Ascending aorta (tissue), 2 donors: ENCODE data around the gene PPP6C. TPM values are rescaled to one million over a fixed set of nuclear protein-coding genes. Genes with fewer than 3 reads are reported as not detected.

Experiments
- DNase-seq, 2 donors: peaks; one replicate each; pipeline ENCODE4 v3.0.0-alpha.2; 2019; ENCODE audit warnings: low spot score in 2 of 2
- H3K27ac ChIP-seq, 2 donors: fragments of 200-600 bp; sonication (generic); one replicate each; pipeline ENCODE4 v1.5.1; 2016 to 2017; ENCODE audit warnings: mild to moderate bottlenecking in 1 of 2
- H3K27me3 ChIP-seq: fragments of 200-600 bp; sonication (generic); one replicate; pipeline ENCODE4 v1.5.1; 2017
- H3K36me3 ChIP-seq, 2 donors: fragments of 200-600 bp; sonication (generic); one replicate each; pipeline ENCODE4 v1.5.1; 2016
- H3K4me1 ChIP-seq, 2 donors: fragments of 200-600 bp; sonication (generic); one replicate each; pipeline ENCODE4 v1.5.1; 2016 to 2017; ENCODE audit warnings: mild to moderate bottlenecking in 1 of 2
- H3K4me3 ChIP-seq, 2 donors: fragments of 200-600 bp; sonication (generic); one replicate each; pipeline ENCODE4 v1.5.1; 2016 to 2017; ENCODE audit warnings: mild to moderate bottlenecking in 1 of 2
- H3K9me3 ChIP-seq, 2 donors: fragments of 200-600 bp; sonication (generic); one replicate each; pipeline ENCODE4 v1.5.1; 2016
- CTCF ChIP-seq, 3 experiments: fragments of 200-600 bp in 2 of 3; fragments of 450-650 bp in 1 of 3; sonication (generic) in 2 of 3; IDR thresholded peaks; one replicate each; pipeline ENCODE4 v1.5.1; 2016 to 2019; ENCODE audit warnings: antibody characterized with exemption in 3 of 3, mild to moderate bottlenecking in 1 of 3, moderate library complexity in 1 of 3
- intact Hi-C: fragments of 100-400 bp; cut with DNase I; formaldehyde crosslinking; loops from one replicate; pipeline ENCODE4 v1.15.1; 2023
- total RNA-seq: library from RNA; depleted of rRNA; stranded (reverse); fragments of >200 nt; gene quantifications from one replicate; pipeline ENCODE4 v1.1.0, GENCODE V29; 2016

The PPP6C gene
- total RNA-seq, 1 donor from 2014 or later: 33.8 TPM

GRCh38 chr9:125150349-125151245, 39.0 kb downstream of the PPP6C start:
- intact Hi-C loops: no loop called here
- no peak for TF ChIP-seq CTCF (IDR thresholded peaks at IDR 0.05)
- no peaks in the 10 kb centered on the region for H3K4me1 ChIP-seq
- H3K27me3 ChIP-seq: no peaks in the 10 kb centered on the region
- no peak overlapping the region for H3K27ac ChIP-seq
- H3K9me3 ChIP-seq: no peaks in the 10 kb centered on the region
- DNase-seq: no peak
- H3K36me3 ChIP-seq: peaks cover 32 to 59% of the 10 kb centered on the region in 2 donors
- H3K4me3 ChIP-seq: no peak overlapping the region

DNA sequence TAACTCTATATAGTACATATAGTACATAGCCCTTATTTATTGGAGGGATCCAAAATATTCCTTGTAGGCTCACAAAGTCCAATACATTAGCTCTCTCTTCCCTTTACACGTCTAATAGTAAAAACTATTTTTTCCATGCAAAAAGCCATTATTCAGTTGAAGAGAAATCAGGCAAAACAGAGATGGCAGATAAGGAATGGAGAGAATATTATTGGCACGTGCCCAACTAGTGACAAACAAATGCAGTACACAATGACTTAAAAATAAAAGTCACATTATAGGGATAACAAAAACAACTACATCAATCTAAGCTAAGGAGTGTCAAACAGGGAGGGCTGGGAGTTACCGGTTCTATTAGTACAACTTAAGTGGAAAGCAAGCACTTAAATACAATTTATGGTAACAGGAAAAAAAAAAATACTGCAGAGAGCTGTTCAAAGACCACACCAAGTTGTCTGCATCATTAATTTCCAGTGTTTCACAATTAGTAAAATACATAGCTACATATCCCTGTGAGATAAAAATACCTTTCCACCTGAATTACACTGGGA, 42.1 kb downstream of the PPP6C start:
- intact Hi-C loops: loop anchor here (10.0 kb wide), 1 partner anchor 283 kb away; the partner anchor contains the start of genes ARPC5L and RPL35
- no peak for TF ChIP-seq CTCF (IDR thresholded peaks at IDR 0.05)
- no peak overlapping the region for H3K4me3 ChIP-seq
- no peak overlapping the region for H3K27ac ChIP-seq
- H3K4me1 ChIP-seq: peaks cover 0 to 5% of the 10 kb centered on the region in 2 donors
- H3K9me3 ChIP-seq: no peaks in the 10 kb centered on the region
- no peaks in the 10 kb centered on the region for H3K27me3 ChIP-seq
- H3K36me3 ChIP-seq: peaks cover 18 to 30% of the 10 kb centered on the region in 2 donors
- DNase-seq: no peak

DNA sequence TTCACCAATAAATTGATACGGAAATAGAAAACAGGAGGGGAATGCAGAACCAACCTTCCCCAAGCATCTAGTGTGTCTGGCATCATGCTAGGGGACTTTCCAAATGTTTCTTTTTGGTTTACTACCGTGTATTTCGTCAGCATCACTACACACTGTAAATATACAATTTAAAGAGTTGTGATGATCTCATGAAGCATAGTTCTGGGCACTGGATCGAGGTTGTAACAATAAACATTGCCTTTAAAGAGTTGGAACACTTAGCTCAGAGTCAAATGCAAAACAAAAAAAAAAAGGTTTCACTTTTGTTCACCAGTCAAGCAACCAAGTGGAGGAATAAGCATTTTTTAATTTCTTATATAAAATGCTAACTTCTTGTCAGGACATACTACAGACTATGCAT, 43.4 kb downstream of the PPP6C start:
- Histone ChIP-seq H3K36me3 (peaks cover 6 to 19% of the 10 kb centered on the region in 2 donors), H3K4me3 (no peak overlapping the region), H3K27ac (no peak overlapping the region), H3K27me3 (no peaks in the 10 kb centered on the region), H3K9me3 (no peaks in the 10 kb centered on the region), H3K4me1 (peaks cover 0 to 8% of the 10 kb centered on the region in 2 donors)
- no peak for TF ChIP-seq CTCF (IDR thresholded peaks at IDR 0.05)
- no peak for DNase-seq
- intact Hi-C loops: loop anchor here (10.0 kb wide), 1 partner anchor 281 kb away; the partner anchor contains the start of genes ARPC5L and RPL35

GRCh38 chr9:125145425-125145824, 44.2 kb downstream of the PPP6C start:
- TF ChIP-seq CTCF (IDR thresholded peaks at IDR 0.05): no peak
- Histone ChIP-seq H3K4me3 (no peak overlapping the region), H3K4me1 (peaks cover 0 to 8% of the 10 kb centered on the region in 2 donors), H3K36me3 (peaks cover 0 to 11% of the 10 kb centered on the region in 2 donors), H3K27me3 (no peaks in the 10 kb centered on the region), H3K9me3 (no peaks in the 10 kb centered on the region), H3K27ac (no peak overlapping the region)
- intact Hi-C loops: loop anchor here (10.0 kb wide), 1 partner anchor 281 kb away; the partner anchor contains the start of genes ARPC5L and RPL35
- no peak for DNase-seq

- peak within 1 kb of the TSS; percentile 76 to 95 for H3K4me3 ChIP-seq
- H3K9me3 ChIP-seq: no peaks in the 10 kb centered on the region
- TF ChIP-seq CTCF (IDR thresholded peaks at IDR 0.05): peak; percentile 98 to 99 (median 99)
- no peaks in the 10 kb centered on the region for H3K36me3 ChIP-seq
- DNase-seq: peak; percentile 97 to 100
- peak within 1 kb of the TSS; percentile 56 to 63 for H3K27ac ChIP-seq
- intact Hi-C loops: loop anchor here (1.0 to 10.0 kb wide), 5 partner anchors 23 to 371 kb away; partner anchors contain the start of genes ARPC5L, GOLGA1, NR6A1 and RPL35
- no peaks in the 10 kb centered on the region for H3K27me3 ChIP-seq
- H3K4me1 ChIP-seq: peaks cover 0 to 8% of the 10 kb centered on the region in 2 donors
Measured at GRCh38 chr9:125143377-125144090, 46.1 kb downstream of the PPP6C start, which contains the start of gene SCAI. Gene SCAI (minus strand): TSS chr9:125143528. CDS start chr9:125143437, 91 bp downstream.
